Measurements from ENCODE around the gene CDH23.

Gene CDH23

GRCh38 chr10:71653044-71653443, 256.3 kb downstream of the CDH23 start:
- TF ChIP-seq, protein P1, sequence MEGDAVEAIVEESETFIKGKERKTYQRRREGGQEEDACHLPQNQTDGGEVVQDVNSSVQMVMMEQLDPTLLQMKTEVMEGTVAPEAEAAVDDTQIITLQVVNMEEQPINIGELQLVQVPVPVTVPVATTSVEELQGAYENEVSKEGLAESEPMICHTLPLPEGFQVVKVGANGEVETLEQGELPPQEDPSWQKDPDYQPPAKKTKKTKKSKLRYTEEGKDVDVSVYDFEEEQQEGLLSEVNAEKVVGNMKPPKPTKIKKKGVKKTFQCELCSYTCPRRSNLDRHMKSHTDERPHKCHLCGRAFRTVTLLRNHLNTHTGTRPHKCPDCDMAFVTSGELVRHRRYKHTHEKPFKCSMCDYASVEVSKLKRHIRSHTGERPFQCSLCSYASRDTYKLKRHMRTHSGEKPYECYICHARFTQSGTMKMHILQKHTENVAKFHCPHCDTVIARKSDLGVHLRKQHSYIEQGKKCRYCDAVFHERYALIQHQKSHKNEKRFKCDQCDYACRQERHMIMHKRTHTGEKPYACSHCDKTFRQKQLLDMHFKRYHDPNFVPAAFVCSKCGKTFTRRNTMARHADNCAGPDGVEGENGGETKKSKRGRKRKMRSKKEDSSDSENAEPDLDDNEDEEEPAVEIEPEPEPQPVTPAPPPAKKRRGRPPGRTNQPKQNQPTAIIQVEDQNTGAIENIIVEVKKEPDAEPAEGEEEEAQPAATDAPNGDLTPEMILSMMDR (IDR thresholded peaks at IDR 0.05): no peak
- DNase-seq: no peak
- H3K4me1 Mint-ChIP-seq: peaks cover 42% of the 10 kb centered on the region
- H3K9me3 Mint-ChIP-seq: no peaks in the 10 kb centered on the region
- no peak overlapping the region for H3K4me3 Mint-ChIP-seq
- no peaks in the 10 kb centered on the region for H3K36me3 Mint-ChIP-seq (ENCODE audit: low read depth)
- H3K27me3 Mint-ChIP-seq (ENCODE audit: low read depth, poor library complexity): peaks cover 32% of the 10 kb centered on the region
- no peak overlapping the region for H3K27ac Mint-ChIP-seq

DNA sequence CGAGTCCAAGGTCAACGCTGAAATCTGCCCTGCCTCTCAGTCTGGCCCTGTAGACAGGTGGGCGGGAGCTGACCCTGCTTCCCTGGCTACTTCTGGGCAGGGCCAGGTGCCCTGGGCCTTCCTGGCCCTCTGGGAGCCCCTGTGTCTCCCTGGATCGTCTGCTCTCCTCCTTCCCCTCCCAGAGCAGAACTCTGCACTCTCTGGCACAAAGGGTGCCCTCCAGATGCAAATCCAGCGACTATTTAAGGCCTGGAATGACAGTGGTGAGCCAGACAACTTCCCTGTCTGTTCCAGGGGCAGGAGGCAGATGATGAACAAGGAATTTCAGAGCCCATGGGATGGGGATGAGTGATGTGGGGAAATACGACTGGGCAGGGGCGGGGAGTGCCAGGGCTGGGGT, 259.5 kb downstream of the CDH23 start:
- peaks cover 60% of the 10 kb centered on the region for H3K4me1 Mint-ChIP-seq
- TF ChIP-seq, protein P1 (IDR thresholded peaks at IDR 0.05): no peak
- no peak for DNase-seq

GRCh38 chr10:71657604-71658466, 261.1 kb downstream of the CDH23 start:
- H3K4me1 Mint-ChIP-seq: peaks cover 73% of the 10 kb centered on the region
- DNase-seq: peak; percentile 53
- peaks cover 44% of the 10 kb centered on the region for H3K27me3 Mint-ChIP-seq (ENCODE audit: low read depth, poor library complexity)
- peak overlapping the region; percentile 46 for H3K4me3 Mint-ChIP-seq
- peak overlapping the region; percentile 2 for H3K27ac Mint-ChIP-seq
- TF ChIP-seq, protein P1 (IDR thresholded peaks at IDR 0.05): no peak
- no peaks in the 10 kb centered on the region for H3K9me3 Mint-ChIP-seq
- no peaks in the 10 kb centered on the region for H3K36me3 Mint-ChIP-seq (ENCODE audit: low read depth)

More for the DNA sequence above, 259.5 kb downstream of the CDH23 start:
- no peaks in the 10 kb centered on the region for H3K9me3 Mint-ChIP-seq
- no peak overlapping the region for H3K4me3 Mint-ChIP-seq
- H3K36me3 Mint-ChIP-seq (ENCODE audit: low read depth): no peaks in the 10 kb centered on the region
- peaks cover 36% of the 10 kb centered on the region for H3K27me3 Mint-ChIP-seq (ENCODE audit: low read depth, poor library complexity)
- H3K27ac Mint-ChIP-seq: no peak overlapping the region

DNA sequence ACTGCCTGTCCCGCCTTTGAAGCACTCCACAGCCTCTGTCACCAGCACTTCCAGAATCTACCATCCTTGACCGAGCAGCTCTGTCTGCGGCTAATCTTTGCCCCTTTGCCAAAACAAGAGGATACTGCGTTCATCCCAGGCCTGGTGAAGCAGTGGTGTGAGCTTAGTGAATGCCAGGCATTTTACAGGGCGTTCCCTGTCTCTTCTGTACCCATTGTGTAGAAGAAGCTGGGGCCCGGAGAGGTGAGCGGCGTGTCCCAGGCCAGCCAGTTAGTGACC, 261.7 kb downstream of the CDH23 start:
- DNase-seq: no peak
- peak overlapping the region; percentile 46 for H3K4me3 Mint-ChIP-seq
- H3K27me3 Mint-ChIP-seq (ENCODE audit: low read depth, poor library complexity): peaks cover 46% of the 10 kb centered on the region
- no peaks in the 10 kb centered on the region for H3K9me3 Mint-ChIP-seq
- H3K4me1 Mint-ChIP-seq: peaks cover 75% of the 10 kb centered on the region
- H3K27ac Mint-ChIP-seq: peak overlapping the region; percentile 2
- TF ChIP-seq, protein P1 (IDR thresholded peaks at IDR 0.05): no peak
- H3K36me3 Mint-ChIP-seq (ENCODE audit: low read depth): no peaks in the 10 kb centered on the region

DNA sequence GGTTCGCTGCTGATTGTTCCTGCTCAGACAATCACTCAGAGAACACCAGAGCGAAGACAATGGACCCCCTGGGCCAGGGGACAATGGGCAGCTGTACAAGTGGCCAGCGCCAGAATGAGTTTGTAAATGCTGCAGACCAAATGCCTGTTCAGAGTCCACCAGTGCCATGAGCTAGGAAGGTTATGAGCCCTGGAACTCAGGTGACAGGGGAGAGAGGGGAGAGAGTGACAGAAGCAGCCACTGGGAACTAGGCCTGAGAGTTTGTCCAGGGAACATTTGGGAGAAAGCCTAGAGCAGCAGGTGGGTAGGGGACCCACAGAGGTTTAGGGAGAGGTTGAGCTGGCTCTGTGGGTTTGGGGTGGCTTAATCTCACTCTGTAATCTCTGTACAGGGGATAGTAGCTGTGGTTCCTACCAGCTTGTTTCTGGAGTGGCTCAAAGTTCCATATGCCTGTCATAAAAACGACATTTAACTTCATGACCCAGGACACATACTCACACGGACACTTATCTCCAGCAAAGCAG, 262.5 kb downstream of the CDH23 start:
- Mint-ChIP-seq H3K36me3 (ENCODE audit: low read depth) (no peaks in the 10 kb centered on the region), H3K27ac (no peak overlapping the region), H3K9me3 (no peaks in the 10 kb centered on the region), H3K4me3 (no peak overlapping the region), H3K27me3 (ENCODE audit: low read depth, poor library complexity) (peaks cover 43% of the 10 kb centered on the region), H3K4me1 (peaks cover 70% of the 10 kb centered on the region)
- DNase-seq: no peak
- TF ChIP-seq, protein P1 (IDR thresholded peaks at IDR 0.05): no peak

DNA sequence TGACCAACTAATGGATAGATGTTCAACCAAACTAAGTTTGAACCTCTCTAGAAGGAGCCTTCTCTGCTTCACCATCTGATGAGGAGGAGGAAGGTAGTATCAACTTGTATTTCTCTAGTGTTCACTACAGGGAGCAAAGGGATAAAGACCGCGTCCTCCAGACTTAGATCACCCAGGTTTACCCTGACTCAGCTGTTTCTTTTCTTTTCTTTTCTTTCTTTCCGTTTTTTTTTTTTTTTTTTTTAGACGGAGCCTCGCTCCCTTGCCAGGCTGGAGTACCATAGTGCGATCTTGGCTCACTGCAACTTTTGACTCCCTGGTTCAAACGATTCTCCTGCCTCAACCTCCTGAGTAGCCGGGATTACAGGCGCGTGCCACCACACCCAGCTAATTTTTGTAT, 263.0 kb downstream of the CDH23 start:
- H3K36me3 Mint-ChIP-seq (ENCODE audit: low read depth): no peaks in the 10 kb centered on the region
- DNase-seq: no peak
- H3K4me3 Mint-ChIP-seq: no peak overlapping the region
- H3K27ac Mint-ChIP-seq: no peak overlapping the region
- H3K27me3 Mint-ChIP-seq (ENCODE audit: low read depth, poor library complexity): peaks cover 43% of the 10 kb centered on the region
- no peaks in the 10 kb centered on the region for H3K9me3 Mint-ChIP-seq
- TF ChIP-seq, protein P1 (IDR thresholded peaks at IDR 0.05): no peak
- peaks cover 65% of the 10 kb centered on the region for H3K4me1 Mint-ChIP-seq
